ENCODE data around the gene LRRC1. TPM values are rescaled to one million over a fixed set of nuclear protein-coding genes. Genes with fewer than 3 reads are reported as not detected.

LRRC1 gene
- total and polyA plus RNA-seq, 2 of the 8 experiments (the other 6 are each of a cell fraction or from before 2014, with no cell fraction given), result 6.7 to 15.9 TPM

GRCh38 chr6:53752856-53753255 is 41.9 kb upstream of the LRRC1 start:
- Histone ChIP-seq H4K91ac (replicated peaks; ENCODE audit: insufficient read length, low read length) (no peak overlapping the region), H3K14ac (ENCODE audit: insufficient read length) (no peak overlapping the region), H3K9me3 (ENCODE audit: insufficient read depth in 2 of 2, low read depth in 1 of 2, low read length in 1 of 2) (no peaks in the 10 kb centered on the region), H3K56ac (replicated peaks; ENCODE audit: insufficient read length, low read depth, low read length) (no peak overlapping the region), H3K27me3 (replicated peaks in 1 of 4; ENCODE audit: control insufficient read depth in 3 of 4, extremely low read depth in 1 of 4, insufficient read depth in 3 of 4, low read length in 3 of 4) (no peaks in the 10 kb centered on the region), H3K9ac (replicated peaks in 1 of 4; ENCODE audit: extremely low read depth in 1 of 4, low read depth in 3 of 4, low read length in 3 of 4) (no peak overlapping the region), H3K79me1 (ENCODE audit: low read depth, low read length) (no peaks in the 10 kb centered on the region), H3K4me3 (ENCODE audit: extremely low read depth in 1 of 4, insufficient read depth in 2 of 4, low read depth in 3 of 4, low read length in 4 of 4) (no peak overlapping the region), H3K4me1 (replicated peaks in 1 of 4; ENCODE audit: control insufficient read depth in 3 of 4, insufficient read depth in 4 of 4, low read length in 3 of 4) (no peaks in the 10 kb centered on the region), H2BK120ac (replicated peaks; ENCODE audit: low read depth, low read length) (no peak overlapping the region), H3K27ac (ENCODE audit: low read depth, low read length) (no peak overlapping the region), H2AFZ (ENCODE audit: low read length) (no peak overlapping the region), H4K5ac (ENCODE audit: insufficient read length, low read depth, low read length) (no peak overlapping the region), H2BK15ac (ENCODE audit: low read length) (no peak overlapping the region), H3K36me3 (ENCODE audit: control insufficient read depth in 2 of 4, insufficient read depth in 4 of 4, low read length in 3 of 4) (no peaks in the 10 kb centered on the region), H2BK12ac (ENCODE audit: low read depth, low read length) (no peak overlapping the region), H2AK5ac (ENCODE audit: low read depth, low read length) (no peak overlapping the region), H3K23me2 (ENCODE audit: low read depth, low read length) (no peaks in the 10 kb centered on the region), H3K4ac (replicated peaks; ENCODE audit: insufficient read length, low read depth, low read length) (no peak overlapping the region), H4K8ac (ENCODE audit: extremely low read depth, insufficient read depth, low read length) (no peak overlapping the region), H3K18ac (ENCODE audit: extremely low read depth, low read length) (no peak overlapping the region), H2BK5ac (ENCODE audit: low read depth, low read length) (no peak overlapping the region), H4K20me1 (replicated peaks in 1 of 2; ENCODE audit: control insufficient read depth in 1 of 2, insufficient read depth in 2 of 2, low read length in 2 of 2) (no peaks in the 10 kb centered on the region), H2BK20ac (ENCODE audit: low read length) (no peak overlapping the region), H3K23ac (ENCODE audit: insufficient read length) (no peak overlapping the region), H3K4me2 (ENCODE audit: insufficient read depth in 1 of 2, low read depth in 2 of 2, low read length in 2 of 2) (no peak overlapping the region), H3K79me2 (ENCODE audit: control insufficient read depth in 1 of 2, insufficient read depth in 2 of 2, low read length in 2 of 2) (no peaks in the 10 kb centered on the region)
- ChIA-PET POLR2A (ENCODE audit: partially characterized antibody) (no interaction called here), CTCF (ENCODE audit: partially characterized antibody) (interaction anchor here (0.6 to 3.3 kb wide), 4 partner anchors 9 to 220 kb away, joined by 3 to 13 read pairs (median 8); no protein-coding TSS in a partner anchor)
- DNase-seq (ENCODE audit: low read depth in 1 of 2, low spot score in 2 of 2), result no peak
- FAIRE-seq, result no peak
- 85% methylated on average over 4 of the region's 4 CpGs; no CpG with 5 or more reads in 1 of the 2 experiments for WGBS, 2 experiments (ENCODE audit: extremely low coverage in 1 of 2, insufficient coverage in 1 of 2, insufficient read length in 1 of 2, insufficient replicate concordance in 2 of 2, low coverage in 1 of 2, low lambda C conversion rate in 2 of 2, missing lambda C conversion rate in 1 of 2)
- no peak for TF ChIP-seq NANOG (IDR thresholded peaks at IDR 0.05; ENCODE audit: insufficient read depth, low read depth, low read length, poor library complexity, severe bottlenecking)
- TF ChIP-seq EGR1 (IDR thresholded peaks at IDR 0.05; ENCODE audit: borderline replicate concordance, low read depth, low read length), result no peak
- no peak for TF ChIP-seq RFX5 (IDR thresholded peaks at IDR 0.05; ENCODE audit: borderline replicate concordance, low read depth, low read length)
- no peak for TF ChIP-seq PHF8 (conservative IDR thresholded peaks at IDR 0.05; ENCODE audit: low read depth, low read length)
- TF ChIP-seq, protein P1, sequence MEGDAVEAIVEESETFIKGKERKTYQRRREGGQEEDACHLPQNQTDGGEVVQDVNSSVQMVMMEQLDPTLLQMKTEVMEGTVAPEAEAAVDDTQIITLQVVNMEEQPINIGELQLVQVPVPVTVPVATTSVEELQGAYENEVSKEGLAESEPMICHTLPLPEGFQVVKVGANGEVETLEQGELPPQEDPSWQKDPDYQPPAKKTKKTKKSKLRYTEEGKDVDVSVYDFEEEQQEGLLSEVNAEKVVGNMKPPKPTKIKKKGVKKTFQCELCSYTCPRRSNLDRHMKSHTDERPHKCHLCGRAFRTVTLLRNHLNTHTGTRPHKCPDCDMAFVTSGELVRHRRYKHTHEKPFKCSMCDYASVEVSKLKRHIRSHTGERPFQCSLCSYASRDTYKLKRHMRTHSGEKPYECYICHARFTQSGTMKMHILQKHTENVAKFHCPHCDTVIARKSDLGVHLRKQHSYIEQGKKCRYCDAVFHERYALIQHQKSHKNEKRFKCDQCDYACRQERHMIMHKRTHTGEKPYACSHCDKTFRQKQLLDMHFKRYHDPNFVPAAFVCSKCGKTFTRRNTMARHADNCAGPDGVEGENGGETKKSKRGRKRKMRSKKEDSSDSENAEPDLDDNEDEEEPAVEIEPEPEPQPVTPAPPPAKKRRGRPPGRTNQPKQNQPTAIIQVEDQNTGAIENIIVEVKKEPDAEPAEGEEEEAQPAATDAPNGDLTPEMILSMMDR (IDR thresholded peaks at IDR 0.05; ENCODE audit: control extremely low read depth in 1 of 3, insufficient read depth in 1 of 3, low read depth in 1 of 3, low read length in 3 of 3), result no peak
- no peak for TF ChIP-seq BACH1 (IDR thresholded peaks at IDR 0.05; ENCODE audit: low read length)
- TF ChIP-seq TCF12 (IDR thresholded peaks at IDR 0.05; ENCODE audit: low read depth, low read length), result no peak
- no peak for TF ChIP-seq GABPA (IDR thresholded peaks at IDR 0.05; ENCODE audit: borderline replicate concordance, insufficient read depth, low read length)
- TF ChIP-seq, protein P2, sequence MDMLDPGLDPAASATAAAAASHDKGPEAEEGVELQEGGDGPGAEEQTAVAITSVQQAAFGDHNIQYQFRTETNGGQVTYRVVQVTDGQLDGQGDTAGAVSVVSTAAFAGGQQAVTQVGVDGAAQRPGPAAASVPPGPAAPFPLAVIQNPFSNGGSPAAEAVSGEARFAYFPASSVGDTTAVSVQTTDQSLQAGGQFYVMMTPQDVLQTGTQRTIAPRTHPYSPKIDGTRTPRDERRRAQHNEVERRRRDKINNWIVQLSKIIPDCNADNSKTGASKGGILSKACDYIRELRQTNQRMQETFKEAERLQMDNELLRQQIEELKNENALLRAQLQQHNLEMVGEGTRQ (IDR thresholded peaks at IDR 0.05; ENCODE audit: low read length), result no peak
- TF ChIP-seq SAP30 (IDR thresholded peaks at IDR 0.05; ENCODE audit: insufficient read depth, insufficient replicate concordance, low read length), result no peak
